Lung (tissue), 12 donors: ENCODE measurements around the gene DRAM2. TPM values are rescaled to one million over a fixed set of nuclear protein-coding genes. Genes with fewer than 3 reads are reported as not detected.

ENCODE experiments used
- ATAC-seq: fragments of 200-7000 bp; cut with Tn5 transposase; one replicate; pipeline ENCODE4 v1.9.1; 2020; ENCODE audit warnings: moderate number of reproducible peaks; ENCODE audit not compliant: insufficient read depth, low FRiP score
- DNase-seq, 3 donors: peaks; one replicate each; pipeline ENCODE4 v3.0.0-alpha.2; 2013 to 2017
- H3K27ac ChIP-seq, 2 donors: one replicate each; pipeline ENCODE4 v1.5.1; 2013; ENCODE audit warnings: mild to moderate bottlenecking in 2 of 2, moderate library complexity in 2 of 2, control low read depth in 1 of 2, inconsistent platforms in 1 of 2, low read depth in 1 of 2, low read length in 1 of 2
- H3K27me3 ChIP-seq, 3 donors: one replicate each; pipeline ENCODE4 v1.5.1; 2013; ENCODE audit warnings: low read length in 2 of 3; ENCODE audit not compliant: control insufficient read depth in 3 of 3, insufficient read depth in 3 of 3
- H3K36me3 ChIP-seq, 4 donors: one replicate each; pipeline ENCODE4 v1.5.1; 2013; ENCODE audit warnings: low read length in 4 of 4, mild to moderate bottlenecking in 1 of 4, moderate library complexity in 1 of 4; ENCODE audit not compliant: control insufficient read depth in 4 of 4, insufficient read depth in 4 of 4
- H3K4me1 ChIP-seq, 5 donors: one replicate each; pipeline ENCODE4 v1.5.1; 2013; ENCODE audit warnings: low read length in 5 of 5, mild to moderate bottlenecking in 2 of 5, moderate library complexity in 1 of 5; ENCODE audit not compliant: control insufficient read depth in 5 of 5, insufficient read depth in 5 of 5
- H3K4me3 ChIP-seq: one replicate; pipeline ENCODE4 v1.5.1; 2013; ENCODE audit warnings: mild to moderate bottlenecking, control low read depth, moderate library complexity
- H3K9ac ChIP-seq, 2 donors: one replicate each; pipeline ENCODE4 v1.5.1; 2013; ENCODE audit warnings: low read length in 2 of 2, control low read depth in 1 of 2; ENCODE audit not compliant: insufficient read depth in 1 of 2
- H3K9me3 ChIP-seq, 4 donors: one replicate each; pipeline ENCODE4 v1.5.1; 2013; ENCODE audit warnings: low read length in 3 of 4, mild to moderate bottlenecking in 1 of 4, moderate library complexity in 1 of 4; ENCODE audit not compliant: control insufficient read depth in 4 of 4, insufficient read depth in 3 of 4
- WGBS, 2 donors: extraction: QIAGEN DNeasy Blood & Tissue Kit; methylation state at CpG; one replicate each; pipeline ENCODE4 v1.1.7; 2013; 5-methylcytosine and 5-hydroxymethylcytosine counted together
- polyA plus RNA-seq, 2 donors: library from polyadenylated mRNA; stranded (reverse); fragments of 200-250 nt; gene quantifications; one replicate each; pipeline ENCODE4 v1.2.1, GENCODE V29; 2013
- total RNA-seq, 2 donors: library from RNA; depleted of rRNA in 1 of 2; stranded (reverse); fragments of >200 nt in 1 of 2; gene quantifications; one replicate each; pipeline ENCODE4 v1.2.1, GENCODE V29; 2014 to 2021
- TF ChIP-seq, protein P1 (sequence below): IDR thresholded peaks from 2 replicates; pipeline ENCODE4 v1.5.1; 2012; ENCODE audit warnings: mild to moderate bottlenecking; ENCODE audit errors: control extremely low read depth, extremely low read depth
- donor health status: control.
- donor health status: control.
- donor health status: Bipolar disorder and iron deficiency.
- donor health status: healthy.
- donor health status: DM: yes; HTN: yes; CAD: no.

DRAM2 gene
- total and polyA plus RNA-seq, 4 donors: 28.2 to 76.1 (median 40.4) TPM

- Histone ChIP-seq H3K9ac (no peak overlapping the region), H3K27me3 (no peaks in the 10 kb centered on the region), H3K4me3 (no peak overlapping the region), H3K4me1 (no peaks in the 10 kb centered on the region), H3K36me3 (peaks cover 4 to 25% (median 17%) of the 10 kb centered on the region in 4 donors), H3K9me3 (no peaks in the 10 kb centered on the region), H3K27ac (no peak overlapping the region)
- WGBS, 2 donors: 96 to 98% methylated on average over 5 of the region's 5 CpGs
- ATAC-seq: no peak
- DNase-seq: no peak
- TF ChIP-seq, protein P1, sequence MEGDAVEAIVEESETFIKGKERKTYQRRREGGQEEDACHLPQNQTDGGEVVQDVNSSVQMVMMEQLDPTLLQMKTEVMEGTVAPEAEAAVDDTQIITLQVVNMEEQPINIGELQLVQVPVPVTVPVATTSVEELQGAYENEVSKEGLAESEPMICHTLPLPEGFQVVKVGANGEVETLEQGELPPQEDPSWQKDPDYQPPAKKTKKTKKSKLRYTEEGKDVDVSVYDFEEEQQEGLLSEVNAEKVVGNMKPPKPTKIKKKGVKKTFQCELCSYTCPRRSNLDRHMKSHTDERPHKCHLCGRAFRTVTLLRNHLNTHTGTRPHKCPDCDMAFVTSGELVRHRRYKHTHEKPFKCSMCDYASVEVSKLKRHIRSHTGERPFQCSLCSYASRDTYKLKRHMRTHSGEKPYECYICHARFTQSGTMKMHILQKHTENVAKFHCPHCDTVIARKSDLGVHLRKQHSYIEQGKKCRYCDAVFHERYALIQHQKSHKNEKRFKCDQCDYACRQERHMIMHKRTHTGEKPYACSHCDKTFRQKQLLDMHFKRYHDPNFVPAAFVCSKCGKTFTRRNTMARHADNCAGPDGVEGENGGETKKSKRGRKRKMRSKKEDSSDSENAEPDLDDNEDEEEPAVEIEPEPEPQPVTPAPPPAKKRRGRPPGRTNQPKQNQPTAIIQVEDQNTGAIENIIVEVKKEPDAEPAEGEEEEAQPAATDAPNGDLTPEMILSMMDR: no peak
These were observed 14.4 kb upstream of the DRAM2 start for GRCh38 chr1:111154021-111154999.

- Histone ChIP-seq H3K4me1 (no peaks in the 10 kb centered on the region), H3K27me3 (no peaks in the 10 kb centered on the region), H3K9me3 (no peaks in the 10 kb centered on the region), H3K36me3 (peaks cover 10 to 28% (median 20%) of the 10 kb centered on the region in 4 donors), H3K27ac (no peak overlapping the region), H3K4me3 (no peak overlapping the region), H3K9ac (no peak overlapping the region)
- no peak for ATAC-seq
- WGBS, 2 donors: 30 to 58% methylated on average over 3 of the region's 3 CpGs
- no peak for DNase-seq
- TF ChIP-seq, protein P1: no peak
These were observed 11.9 kb upstream of the DRAM2 start for GRCh38 chr1:111151838-111152237.

GRCh38 chr1:111148376-111148881 lies 8.5 kb upstream of the DRAM2 start:
- Histone ChIP-seq H3K36me3 (peaks cover 10 to 21% (median 15%) of the 10 kb centered on the region in 4 donors), H3K9me3 (no peaks in the 10 kb centered on the region), H3K27me3 (no peaks in the 10 kb centered on the region), H3K27ac (no peak overlapping the region), H3K4me3 (no peak overlapping the region), H3K9ac (no peak overlapping the region), H3K4me1 (peaks cover 0 to 5% (median 0%) of the 10 kb centered on the region in 5 donors)
- WGBS, 2 donors: 67 to 72% methylated on average over 2 of the region's 2 CpGs
- TF ChIP-seq, protein P1: no peak
- DNase-seq: no peak
- no peak for ATAC-seq
